ENCODE results near the gene RABEP1.

The RABEP1 gene

GRCh38 chr17:5286846-5287245 lies 4.8 kb downstream of the RABEP1 start:
- Histone ChIP-seq H3K4me3 (ENCODE audit: low read depth, low read length) (peak overlapping the region; percentile 11), H3K27ac (no peak overlapping the region)

GRCh38 chr17:5291683-5292350 lies 9.7 kb downstream of the RABEP1 start:
- Histone ChIP-seq H3K4me2 (ENCODE audit: low read length) (no peak overlapping the region), H3K27ac (no peak overlapping the region), H3K9me3 (ENCODE audit: control insufficient read depth, low read length) (no peaks in the 10 kb centered on the region), H3K4me1 (peaks cover 2% of the 10 kb centered on the region), H3K36me3 (ENCODE audit: control insufficient read depth, insufficient read depth, low read length) (no peaks in the 10 kb centered on the region), H3K27me3 (ENCODE audit: control insufficient read depth, insufficient read depth, low read length) (no peaks in the 10 kb centered on the region), H2AFZ (no peak overlapping the region), H3K79me2 (peaks cover 59% of the 10 kb centered on the region), H3K4me3 (ENCODE audit: low read depth, low read length) (no peak overlapping the region), H3K9ac (no peak overlapping the region)
- TF ChIP-seq, protein P1, sequence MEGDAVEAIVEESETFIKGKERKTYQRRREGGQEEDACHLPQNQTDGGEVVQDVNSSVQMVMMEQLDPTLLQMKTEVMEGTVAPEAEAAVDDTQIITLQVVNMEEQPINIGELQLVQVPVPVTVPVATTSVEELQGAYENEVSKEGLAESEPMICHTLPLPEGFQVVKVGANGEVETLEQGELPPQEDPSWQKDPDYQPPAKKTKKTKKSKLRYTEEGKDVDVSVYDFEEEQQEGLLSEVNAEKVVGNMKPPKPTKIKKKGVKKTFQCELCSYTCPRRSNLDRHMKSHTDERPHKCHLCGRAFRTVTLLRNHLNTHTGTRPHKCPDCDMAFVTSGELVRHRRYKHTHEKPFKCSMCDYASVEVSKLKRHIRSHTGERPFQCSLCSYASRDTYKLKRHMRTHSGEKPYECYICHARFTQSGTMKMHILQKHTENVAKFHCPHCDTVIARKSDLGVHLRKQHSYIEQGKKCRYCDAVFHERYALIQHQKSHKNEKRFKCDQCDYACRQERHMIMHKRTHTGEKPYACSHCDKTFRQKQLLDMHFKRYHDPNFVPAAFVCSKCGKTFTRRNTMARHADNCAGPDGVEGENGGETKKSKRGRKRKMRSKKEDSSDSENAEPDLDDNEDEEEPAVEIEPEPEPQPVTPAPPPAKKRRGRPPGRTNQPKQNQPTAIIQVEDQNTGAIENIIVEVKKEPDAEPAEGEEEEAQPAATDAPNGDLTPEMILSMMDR (IDR thresholded peaks at IDR 0.05): no peak

More at GRCh38 chr17:5286846-5287245, 4.8 kb downstream of the RABEP1 start:
- H3K36me3 ChIP-seq (ENCODE audit: control insufficient read depth, insufficient read depth, low read length): no peaks in the 10 kb centered on the region
- no peaks in the 10 kb centered on the region for H3K9me3 ChIP-seq (ENCODE audit: control insufficient read depth, low read length)
- H3K79me2 ChIP-seq: peaks cover 41% of the 10 kb centered on the region
- no peak overlapping the region for H2AFZ ChIP-seq
- H3K4me1 ChIP-seq: peaks cover 3% of the 10 kb centered on the region
- peak overlapping the region; percentile 33 for H3K4me2 ChIP-seq (ENCODE audit: low read length)
- TF ChIP-seq, protein P1 (IDR thresholded peaks at IDR 0.05): no peak
- no peak overlapping the region for H3K9ac ChIP-seq
- H3K27me3 ChIP-seq (ENCODE audit: control insufficient read depth, insufficient read depth, low read length): no peaks in the 10 kb centered on the region

- no peaks in the 10 kb centered on the region for H3K36me3 ChIP-seq (ENCODE audit: control insufficient read depth, insufficient read depth, low read length)
- peaks cover 66% of the 10 kb centered on the region for H3K79me2 ChIP-seq
- no peaks in the 10 kb centered on the region for H3K27me3 ChIP-seq (ENCODE audit: control insufficient read depth, insufficient read depth, low read length)
- H2AFZ ChIP-seq: no peak overlapping the region
- H3K27ac ChIP-seq: no peak overlapping the region
- no peak overlapping the region for H3K4me3 ChIP-seq (ENCODE audit: low read depth, low read length)
- H3K4me2 ChIP-seq (ENCODE audit: low read length): no peak overlapping the region
- TF ChIP-seq, protein P1 (IDR thresholded peaks at IDR 0.05): no peak
- H3K4me1 ChIP-seq: peaks cover 2% of the 10 kb centered on the region
- H3K9ac ChIP-seq: no peak overlapping the region
- no peaks in the 10 kb centered on the region for H3K9me3 ChIP-seq (ENCODE audit: control insufficient read depth, low read length)
These were observed 15.2 kb downstream of the RABEP1 start for GRCh38 chr17:5297245-5297644.

DNA sequence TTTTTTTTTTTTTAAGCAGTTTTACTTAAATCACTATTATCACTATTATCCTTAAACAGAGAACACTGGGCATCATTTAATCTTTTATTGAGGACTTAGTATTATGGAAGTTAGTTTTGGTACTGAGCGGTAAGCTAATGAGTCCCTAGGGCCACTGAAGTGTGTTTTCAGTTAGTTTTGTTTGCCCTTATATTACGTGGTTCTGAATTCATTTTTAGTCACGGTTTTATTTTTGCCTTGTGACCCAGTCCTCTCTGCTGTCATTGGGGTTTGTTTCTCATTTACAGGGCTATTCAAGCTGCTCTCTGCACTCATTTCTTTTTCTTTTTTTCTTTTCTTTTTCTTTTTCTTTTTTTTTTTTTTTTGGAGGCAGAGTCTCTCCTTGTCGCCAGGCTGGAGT lies 17.3 kb downstream of the RABEP1 start:
- Histone ChIP-seq H3K9ac (no peak overlapping the region), H3K4me3 (ENCODE audit: low read depth, low read length) (no peak overlapping the region), H3K79me2 (peaks cover 60% of the 10 kb centered on the region), H3K9me3 (ENCODE audit: control insufficient read depth, low read length) (no peaks in the 10 kb centered on the region), H3K27ac (no peak overlapping the region), H3K27me3 (ENCODE audit: control insufficient read depth, insufficient read depth, low read length) (no peaks in the 10 kb centered on the region), H2AFZ (no peak overlapping the region), H3K4me2 (ENCODE audit: low read length) (no peak overlapping the region), H3K36me3 (ENCODE audit: control insufficient read depth, insufficient read depth, low read length) (no peaks in the 10 kb centered on the region), H3K4me1 (no peaks in the 10 kb centered on the region)
- TF ChIP-seq, protein P1 (IDR thresholded peaks at IDR 0.05): no peak

DNA sequence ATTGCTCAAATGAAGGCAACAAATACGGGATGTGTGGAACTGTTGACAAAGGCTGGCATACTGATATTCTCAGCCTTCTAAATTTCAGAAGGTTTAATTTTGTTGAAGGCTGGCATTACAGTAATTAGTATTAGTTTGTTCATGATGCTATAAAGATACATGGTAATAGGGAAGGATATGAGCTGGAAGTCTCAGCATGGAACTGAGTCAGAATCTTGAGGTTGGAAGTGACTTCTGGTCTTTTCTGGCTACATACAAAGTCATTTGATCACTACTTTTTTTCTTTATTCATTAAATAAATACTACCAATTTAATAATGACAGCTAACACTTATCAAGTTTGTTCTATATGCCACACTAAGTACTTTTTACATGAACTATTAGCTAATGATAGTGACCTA lies 22.6 kb downstream of the RABEP1 start:
- no peaks in the 10 kb centered on the region for H3K27me3 ChIP-seq (ENCODE audit: control insufficient read depth, insufficient read depth, low read length)
- TF ChIP-seq, protein P1 (IDR thresholded peaks at IDR 0.05): no peak

More for the DNA sequence above, 22.6 kb downstream of the RABEP1 start:
- H3K9me3 ChIP-seq (ENCODE audit: control insufficient read depth, low read length): no peaks in the 10 kb centered on the region
- no peaks in the 10 kb centered on the region for H3K36me3 ChIP-seq (ENCODE audit: control insufficient read depth, insufficient read depth, low read length)
- H3K79me2 ChIP-seq: peaks cover 39% of the 10 kb centered on the region
- no peak overlapping the region for H3K4me3 ChIP-seq (ENCODE audit: low read depth, low read length)
- no peak overlapping the region for H2AFZ ChIP-seq
- no peaks in the 10 kb centered on the region for H3K4me1 ChIP-seq
- no peak overlapping the region for H3K9ac ChIP-seq
- no peak overlapping the region for H3K4me2 ChIP-seq (ENCODE audit: low read length)
- no peak overlapping the region for H3K27ac ChIP-seq
